Stimulated activated CD4-positive, alpha-beta T cell treated with anti-CD3 and anti-CD28 coated beads, TNF-alpha, amount 100 ng/mL, for 4 hours (primary cell): ENCODE data around the gene VAV3.

ENCODE experiments used
- DNase-seq, 3 experiments: peaks; one replicate each; pipeline ENCODE4 v3.0.0-alpha.2; 2020; ENCODE audit warnings: low read depth in 3 of 3

The VAV3 gene

GRCh38 chr1:107535091-107535490 is 429.9 kb downstream of the VAV3 start:
- no peak for DNase-seq

DNA sequence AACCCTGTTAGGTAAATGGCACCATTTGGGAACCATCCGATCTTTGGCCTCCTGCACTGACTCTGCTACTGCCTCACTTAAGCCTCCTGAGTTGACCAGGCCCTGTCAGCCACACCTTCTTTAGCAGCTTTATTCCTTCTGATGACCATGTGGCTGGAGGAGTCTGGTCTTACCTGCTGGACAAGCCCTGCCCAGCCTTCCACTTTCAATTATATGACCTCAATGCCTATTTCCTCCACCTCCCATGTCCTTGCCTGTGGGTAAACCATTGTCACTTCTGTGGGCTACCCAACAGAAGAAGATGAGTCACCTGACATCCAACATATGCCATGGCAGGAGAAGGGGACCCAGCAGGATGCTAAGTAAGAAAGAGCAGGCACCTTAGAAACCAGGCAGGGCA is 430.3 kb downstream of the VAV3 start:
- DNase-seq, result no peak

DNA sequence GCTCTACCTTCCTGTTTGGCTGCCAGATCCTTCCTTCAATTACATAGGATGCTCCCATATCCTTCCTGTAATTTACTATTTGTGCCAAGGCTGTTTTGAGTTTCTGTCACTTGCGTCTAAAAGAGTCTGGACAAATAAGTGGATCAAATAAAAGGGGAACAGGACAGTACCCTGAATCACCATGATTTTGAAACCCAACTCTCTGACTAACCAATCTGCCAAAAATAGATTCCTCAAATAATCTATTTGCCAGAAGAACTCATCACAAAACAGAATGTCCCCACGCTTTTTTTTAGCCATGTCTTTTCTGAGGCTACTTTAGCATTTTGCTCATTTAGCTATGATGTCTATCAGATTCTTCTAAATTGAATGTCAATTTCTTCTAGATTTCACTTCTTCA is 431.5 kb downstream of the VAV3 start:
- no peak for DNase-seq

GRCh38 chr1:107532318-107532717 is 432.7 kb downstream of the VAV3 start:
- no peak for DNase-seq

DNA sequence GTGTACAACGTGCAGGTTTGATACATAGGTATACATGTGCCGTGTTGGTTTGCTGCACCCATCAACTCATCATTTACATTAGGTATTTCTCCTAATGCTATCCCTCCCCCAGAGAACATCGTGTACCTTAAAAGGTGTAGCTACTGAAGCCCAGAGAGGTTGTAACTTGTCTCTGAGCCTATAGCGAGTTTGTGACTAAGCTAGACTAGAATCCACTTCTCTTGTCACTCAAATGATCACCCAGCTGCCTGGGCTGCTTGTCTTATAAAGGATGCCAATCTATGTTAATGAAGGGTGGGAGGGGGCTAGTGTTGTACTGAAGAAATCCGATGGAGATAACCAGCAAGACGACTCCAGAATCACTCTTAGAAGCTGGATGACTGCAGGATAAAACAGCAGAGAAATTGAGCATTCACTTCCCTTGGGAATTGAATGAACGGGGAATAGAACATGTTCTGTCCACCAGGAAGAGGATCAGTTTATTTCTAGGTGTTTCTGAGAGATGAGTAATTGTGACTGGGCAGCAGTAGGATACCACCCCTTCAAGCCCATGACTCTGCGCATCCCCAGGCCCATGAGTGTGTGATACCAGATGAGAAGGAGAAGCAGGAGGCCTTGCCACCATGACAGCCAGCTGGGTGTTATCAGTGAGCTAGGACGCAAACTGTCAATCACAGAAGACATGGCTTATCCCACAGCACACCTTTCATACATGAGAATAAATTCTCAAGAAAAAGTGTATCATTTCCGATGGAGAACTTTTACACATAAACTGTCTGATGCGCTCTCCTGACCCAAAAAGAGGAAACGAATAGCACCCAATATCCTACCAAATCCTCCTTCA is 433.7 kb downstream of the VAV3 start:
- no peak for DNase-seq

DNA sequence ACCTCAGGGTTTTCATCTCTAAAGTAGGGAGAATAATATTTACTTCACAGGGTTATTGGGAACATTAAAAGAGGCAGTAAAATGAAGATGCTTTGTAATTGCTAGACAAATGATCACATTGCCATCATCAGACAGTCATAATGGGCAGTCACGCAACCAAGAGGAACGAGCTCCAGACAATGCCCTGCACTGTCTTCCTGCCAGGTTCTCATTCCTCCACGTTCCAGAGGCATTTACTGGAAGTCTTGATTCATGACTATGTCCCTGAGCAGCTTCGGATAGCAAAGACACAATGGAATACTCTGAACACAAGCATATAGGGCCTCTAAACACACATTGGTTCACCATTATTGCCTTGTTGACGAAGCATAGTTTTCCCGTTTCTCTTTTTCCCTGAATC is 434.4 kb downstream of the VAV3 start:
- no peak for DNase-seq

- no peak for DNase-seq
These were observed 435.4 kb downstream of the VAV3 start for GRCh38 chr1:107529511-107530149.

DNA sequence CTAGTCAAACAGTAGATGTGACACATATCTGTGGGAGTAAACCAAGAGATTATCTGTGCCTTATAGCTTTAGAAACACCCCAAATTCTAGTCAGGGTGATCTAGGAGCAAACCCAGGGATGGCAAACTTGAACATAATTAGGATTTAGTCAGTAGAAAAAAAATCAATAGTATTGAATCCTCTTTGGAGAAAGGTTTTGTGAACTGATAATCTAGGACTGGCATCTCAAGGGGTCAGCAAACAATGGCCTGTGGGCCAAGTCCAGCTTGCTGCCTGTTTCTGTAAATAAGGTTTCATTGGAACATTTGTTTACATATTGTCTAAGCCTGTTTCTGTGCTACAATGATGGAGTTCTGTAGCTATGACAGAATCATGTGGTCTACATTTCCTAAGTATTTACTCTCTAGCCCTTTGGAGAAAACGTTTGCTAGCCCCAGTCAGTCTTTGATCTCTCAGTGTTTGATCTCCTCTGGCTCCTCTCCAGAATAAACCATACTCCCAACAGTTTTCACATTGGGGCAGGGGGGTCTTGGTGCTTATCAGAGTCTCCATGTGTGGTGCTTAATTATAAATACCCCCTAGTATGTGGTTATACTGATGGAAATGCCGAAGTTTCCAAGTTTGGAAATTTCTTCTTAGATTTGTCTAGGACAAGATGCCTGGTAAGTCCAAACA is 438.3 kb downstream of the VAV3 start:
- no peak for DNase-seq

GRCh38 chr1:107525961-107526360 is 439.0 kb downstream of the VAV3 start:
- DNase-seq, result no peak

GRCh38 chr1:107525145-107525544 is 439.8 kb downstream of the VAV3 start:
- no peak for DNase-seq

DNA sequence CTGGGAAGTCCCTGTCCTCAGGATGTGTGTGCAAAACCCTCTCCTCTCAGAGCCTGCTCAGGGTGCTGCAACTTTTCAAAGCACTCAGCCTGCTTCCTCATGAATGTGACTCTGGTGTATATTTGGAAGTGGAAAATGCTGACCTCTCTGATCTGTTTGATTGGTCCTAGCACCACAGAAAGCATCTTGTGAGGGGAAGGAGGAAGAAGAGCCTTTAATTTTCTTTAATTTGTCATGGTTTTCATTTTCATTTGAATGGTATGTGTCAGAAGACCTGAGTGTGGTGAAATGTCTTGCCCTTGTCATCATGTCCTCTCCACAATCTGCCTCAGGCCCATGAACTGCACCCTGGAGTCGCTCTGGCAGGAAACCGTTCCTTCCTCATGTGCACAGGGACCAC is 440.7 kb downstream of the VAV3 start:
- DNase-seq, result no peak

- no peak for DNase-seq
These were observed 441.2 kb downstream of the VAV3 start for GRCh38 chr1:107523736-107524135.

GRCh38 chr1:107523061-107523460 is 441.9 kb downstream of the VAV3 start:
- DNase-seq, result no peak
